ENCODE measurements around the gene COA8. TPM values are rescaled to one million over a fixed set of nuclear protein-coding genes. Genes with fewer than 3 reads are reported as not detected.

Gene COA8
- polyA plus RNA-seq, 12 donors, result 35.9 to 76.5 (median 53.0) TPM; not detected in 1

Other genes starting within 250 kb of the COA8 start
- 100 to 1,000 TPM in 11 of 12 donors, not detected in 1; 120 to 234 (median 198) TPM for gene EIF5, start 228.7 kb upstream of the COA8 start, polyA plus RNA-seq (ENCODE audit: insufficient read length in 12 of 12)
- gene MARK3, start 177.5 kb upstream of the COA8 start, polyA plus RNA-seq (ENCODE audit: insufficient read length in 12 of 12), result 10 to 100 TPM in 11 of 12 donors, not detected in 1; 51.7 to 92.4 (median 62.1) TPM
- 100 to 1,000 TPM in 11 of 12 donors, not detected in 1; 146 to 849 (median 173) TPM for gene CKB, start 40.1 kb upstream of the COA8 start, polyA plus RNA-seq (ENCODE audit: insufficient read length in 12 of 12)
- gene TRMT61A, start 33.8 kb upstream of the COA8 start, polyA plus RNA-seq (ENCODE audit: insufficient read length in 12 of 12), result 10 to 100 TPM in 1 of 12 donors, 1 to 10 TPM in 10, not detected in 1; 5.2 to 11.6 (median 5.9) TPM
- gene BAG5, start 303 bp upstream of the COA8 start, polyA plus RNA-seq (ENCODE audit: insufficient read length in 12 of 12), result 10 to 100 TPM in 11 of 12 donors, not detected in 1; 19.7 to 25.5 (median 23.0) TPM
- gene KLC1, start 66.3 kb downstream of the COA8 start, polyA plus RNA-seq (ENCODE audit: insufficient read length in 12 of 12), result 100 to 1,000 TPM in 5 of 12 donors, 10 to 100 TPM in 6, not detected in 1; 80.0 to 131 (median 99.1) TPM
- 10 to 100 TPM in 2 of 12 donors, 1 to 10 TPM in 9, not detected in 1; 5.2 to 15.9 (median 8.1) TPM for gene XRCC3, start 152.5 kb downstream of the COA8 start, polyA plus RNA-seq (ENCODE audit: insufficient read length in 12 of 12)
- 10 to 100 TPM in 11 of 12 donors, not detected in 1; 38.3 to 51.9 (median 40.6) TPM for gene ZFYVE21, start 152.8 kb downstream of the COA8 start, polyA plus RNA-seq (ENCODE audit: insufficient read length in 12 of 12)